Gastroesophageal sphincter (tissue), 3 donors: ENCODE data around the gene AP4E1.

Experiments
- CTCF ChIP-seq, 4 experiments: fragments of 200-600 bp in 2 of 4; fragments of 450-650 bp in 2 of 4; sonication (generic) in 1 of 4; IDR thresholded peaks; one replicate each; pipeline ENCODE4 v1.5.1; 2017 to 2019; ENCODE audit warnings: antibody characterized with exemption in 4 of 4, mild to moderate bottlenecking in 2 of 4, moderate library complexity in 2 of 4
- EP300 ChIP-seq: sonication (generic); formaldehyde crosslinking; IDR thresholded peaks from one replicate; pipeline ENCODE4 v1.6.1; 2017; ENCODE audit warnings: antibody characterized with exemption, mild to moderate bottlenecking

DNA sequence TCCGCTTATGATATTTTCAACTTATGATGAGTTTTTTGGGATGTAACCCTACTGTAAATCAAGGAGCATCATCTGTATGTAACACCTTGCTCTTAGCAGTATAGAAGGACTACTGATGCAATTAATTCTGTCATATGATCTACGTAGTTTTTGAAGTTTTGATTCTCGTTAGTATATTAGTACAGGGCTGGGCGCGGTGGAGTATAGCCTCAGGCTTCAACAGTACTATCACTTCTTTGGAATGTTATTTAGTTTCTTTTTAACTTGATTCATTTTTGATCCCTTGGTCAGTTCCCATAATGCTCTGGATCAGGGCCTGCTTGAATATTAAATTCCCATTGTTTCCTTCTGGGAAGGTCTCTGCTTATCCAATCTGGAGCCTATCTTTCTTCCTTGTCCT is 23.9 kb upstream of the AP4E1 start:
- TF ChIP-seq CTCF (IDR thresholded peaks at IDR 0.05) (no peak), EP300 (no peak)
